MM.1S (cell line): Measurements from ENCODE around the gene ZPBP2.
A peak's percentile ranks its signal among the peaks of the same experiment; 100 is the strongest.
"Not testable (repeated sequence)": the region's sequence is repeated elsewhere in the genome, so short reads cannot be mapped to it uniquely, and the experiment has no call there.

ENCODE experiments used
- DNase-seq: peaks from one replicate; pipeline ENCODE4 v3.0.0-alpha.2; 2015
- H2AFZ ChIP-seq: fragments of 300-600 bp; sonication (generic); 2 replicates; pipeline ENCODE4 v1.6.0; 2016; ENCODE audit warnings: antibody characterized with exemption, low read length
- H3F3A ChIP-seq: fragments of 300-600 bp; sonication (generic); 2 replicates; pipeline ENCODE4 v1.6.1; 2016; ENCODE audit warnings: mild to moderate bottlenecking, antibody characterized with exemption, low read length, moderate library complexity, mixed read lengths; ENCODE audit not compliant: insufficient read depth
- H3K27ac ChIP-seq: fragments of 300-600 bp; sonication (generic); 2 replicates; pipeline ENCODE4 v1.5.1; 2016; ENCODE audit warnings: mild to moderate bottlenecking, low read length
- H3K27me3 ChIP-seq: fragments of 300-600 bp; sonication (generic); replicated peaks from 2 replicates; pipeline ENCODE4 v1.6.0; 2016; ENCODE audit warnings: low read length; ENCODE audit not compliant: insufficient read depth
- H3K36me3 ChIP-seq: fragments of 300-600 bp; sonication (generic); replicated peaks from 2 replicates; pipeline ENCODE4 v1.6.1; 2016; ENCODE audit warnings: mild to moderate bottlenecking, low read length, mixed read lengths; ENCODE audit not compliant: insufficient read depth
- H3K4me1 ChIP-seq: fragments of 300-600 bp; sonication (generic); 2 replicates; pipeline ENCODE4 v1.6.1; 2016; ENCODE audit warnings: low read length, mixed read lengths
- H3K4me2 ChIP-seq: fragments of 300-600 bp; sonication (generic); 2 replicates; pipeline ENCODE4 v1.6.0; 2016; ENCODE audit warnings: low read depth, low read length
- H3K4me3 ChIP-seq: fragments of 300-600 bp; sonication (generic); 2 replicates; pipeline ENCODE4 v1.5.1; 2016; ENCODE audit warnings: low read length, mixed read lengths
- H3K79me2 ChIP-seq: fragments of 300-600 bp; sonication (generic); 2 replicates; pipeline ENCODE4 v1.6.1; 2016; ENCODE audit warnings: mixed run types, low read length, mixed read lengths
- H3K9ac ChIP-seq: fragments of 300-600 bp; sonication (generic); 2 replicates; pipeline ENCODE4 v1.6.1; 2016; ENCODE audit warnings: low read length, mixed read lengths
- H3K9me2 ChIP-seq: fragments of 300-600 bp; sonication (generic); replicated peaks from 2 replicates; pipeline ENCODE4 v1.6.1; 2016; ENCODE audit warnings: mild to moderate bottlenecking, low read length, mixed read lengths; ENCODE audit not compliant: insufficient read depth
- H3K9me3 ChIP-seq: fragments of 300-600 bp; sonication (generic); replicated peaks from 2 replicates; pipeline ENCODE4 v1.6.1; 2016; ENCODE audit warnings: mild to moderate bottlenecking, low read length, mixed read lengths; ENCODE audit not compliant: insufficient read depth
- H4K20me1 ChIP-seq: fragments of 300-600 bp; sonication (generic); 2 replicates; pipeline ENCODE4 v1.6.1; 2016; ENCODE audit warnings: mild to moderate bottlenecking, low read length, moderate library complexity, mixed read lengths; ENCODE audit not compliant: insufficient read depth
- EZH2 ChIP-seq: fragments of 300-600 bp; sonication (generic); optimal IDR thresholded peaks from 2 replicates; pipeline ENCODE3; 2017; ENCODE audit warnings: low read depth, mild to moderate bottlenecking, antibody characterized with exemption, low read length, mixed read lengths
- EZH2phosphoT487 ChIP-seq: fragments of 300-600 bp; sonication (generic); IDR thresholded peaks from 2 replicates; pipeline ENCODE4 v1.6.1; 2018; ENCODE audit warnings: antibody characterized with exemption, low read length
- TF ChIP-seq, protein P1 (sequence below): fragments of 300-600 bp; sonication (generic); IDR thresholded peaks from 2 replicates; pipeline ENCODE4 v1.5.1; 2016; ENCODE audit warnings: antibody characterized with exemption, low read length, mixed read lengths

The ZPBP2 gene

DNA sequence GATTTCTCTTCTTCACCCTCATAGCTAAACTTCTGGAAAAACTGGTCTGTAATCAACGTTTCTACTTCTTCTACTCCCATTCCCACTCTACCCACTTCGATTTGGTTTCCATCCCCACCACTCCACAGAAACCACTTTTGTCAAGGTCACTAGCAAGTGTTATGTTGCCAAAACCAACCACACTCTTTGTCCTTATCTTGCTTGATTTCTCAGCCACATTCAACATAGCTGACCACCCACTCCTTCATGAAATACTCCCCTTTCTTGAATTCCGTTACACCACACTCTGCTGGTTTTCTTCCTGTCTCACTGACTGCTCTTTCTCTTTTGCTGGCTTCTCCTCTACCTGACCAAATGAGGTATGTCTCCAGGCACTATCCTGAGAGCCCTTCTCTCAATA is 15.8 kb upstream of the ZPBP2 start:
- Histone ChIP-seq H3K4me3 (no peak overlapping the region), H3K9me3 (no peaks in the 10 kb centered on the region), H3K4me1 (peaks cover 39% of the 10 kb centered on the region), H3K9me2 (no peaks in the 10 kb centered on the region), H3K9ac (no peak overlapping the region), H2AFZ (no peak overlapping the region), H3F3A (peaks cover 29% of the 10 kb centered on the region), H3K27ac (peak overlapping the region; percentile 18; the same call in 1 of the 2 replicates), H3K4me2 (no peak overlapping the region), H3K79me2 (peaks cover 88% of the 10 kb centered on the region), H3K27me3 (no peaks in the 10 kb centered on the region), H3K36me3 (peaks cover 5% of the 10 kb centered on the region; the same call in 1 of the 2 replicates), H4K20me1 (0 out of 2 replicates have a peak, but pooled peaks cover 11% of the 10 kb centered on the region)
- DNase-seq = no peak
- no peak for TF ChIP-seq EZH2
- TF ChIP-seq, protein P1, sequence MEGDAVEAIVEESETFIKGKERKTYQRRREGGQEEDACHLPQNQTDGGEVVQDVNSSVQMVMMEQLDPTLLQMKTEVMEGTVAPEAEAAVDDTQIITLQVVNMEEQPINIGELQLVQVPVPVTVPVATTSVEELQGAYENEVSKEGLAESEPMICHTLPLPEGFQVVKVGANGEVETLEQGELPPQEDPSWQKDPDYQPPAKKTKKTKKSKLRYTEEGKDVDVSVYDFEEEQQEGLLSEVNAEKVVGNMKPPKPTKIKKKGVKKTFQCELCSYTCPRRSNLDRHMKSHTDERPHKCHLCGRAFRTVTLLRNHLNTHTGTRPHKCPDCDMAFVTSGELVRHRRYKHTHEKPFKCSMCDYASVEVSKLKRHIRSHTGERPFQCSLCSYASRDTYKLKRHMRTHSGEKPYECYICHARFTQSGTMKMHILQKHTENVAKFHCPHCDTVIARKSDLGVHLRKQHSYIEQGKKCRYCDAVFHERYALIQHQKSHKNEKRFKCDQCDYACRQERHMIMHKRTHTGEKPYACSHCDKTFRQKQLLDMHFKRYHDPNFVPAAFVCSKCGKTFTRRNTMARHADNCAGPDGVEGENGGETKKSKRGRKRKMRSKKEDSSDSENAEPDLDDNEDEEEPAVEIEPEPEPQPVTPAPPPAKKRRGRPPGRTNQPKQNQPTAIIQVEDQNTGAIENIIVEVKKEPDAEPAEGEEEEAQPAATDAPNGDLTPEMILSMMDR = no peak
- TF ChIP-seq EZH2phosphoT487 = no peak

GRCh38 chr17:39854909-39855308 is 13.1 kb upstream of the ZPBP2 start:
- no peak overlapping the region for H3K27ac ChIP-seq
- peaks cover 29% of the 10 kb centered on the region for H3K4me1 ChIP-seq

GRCh38 chr17:39855911-39856649 is 11.9 kb upstream of the ZPBP2 start:
- H3K9ac ChIP-seq, H2AFZ ChIP-seq, H3K27me3 ChIP-seq, H3F3A ChIP-seq, H3K36me3 ChIP-seq, H3K9me2 ChIP-seq, DNase-seq, H3K9me3 ChIP-seq, H3K27ac ChIP-seq, H3K4me2 ChIP-seq, H3K4me3 ChIP-seq: not testable (repeated sequence)
- H3K79me2 ChIP-seq = peaks cover 98% of the 10 kb centered on the region
- peaks cover 30% of the 10 kb centered on the region for H3K4me1 ChIP-seq
- H4K20me1 ChIP-seq = peaks cover 13% of the 10 kb centered on the region; the same call in 1 of the 2 replicates

More at GRCh38 chr17:39854909-39855308, 13.1 kb upstream of the ZPBP2 start:
- H3K9me2 ChIP-seq = no peaks in the 10 kb centered on the region
- H3F3A ChIP-seq = peaks cover 7% of the 10 kb centered on the region
- TF ChIP-seq EZH2phosphoT487 = no peak
- TF ChIP-seq, protein P1 = no peak
- no peak overlapping the region for H3K4me3 ChIP-seq
- peaks cover 13% of the 10 kb centered on the region; the same call in 1 of the 2 replicates for H4K20me1 ChIP-seq
- no peak overlapping the region for H2AFZ ChIP-seq
- H3K79me2 ChIP-seq = peaks cover 89% of the 10 kb centered on the region
- no peak overlapping the region for H3K4me2 ChIP-seq
- peaks cover 3% of the 10 kb centered on the region; the same call in 1 of the 2 replicates for H3K36me3 ChIP-seq
- H3K9ac ChIP-seq = no peak overlapping the region
- H3K27me3 ChIP-seq = no peaks in the 10 kb centered on the region
- no peak for DNase-seq
- no peaks in the 10 kb centered on the region for H3K9me3 ChIP-seq

GRCh38 chr17:39861235-39861634 is 6.8 kb upstream of the ZPBP2 start:
- Histone ChIP-seq H3K9me2 (no peaks in the 10 kb centered on the region), H3K36me3 (no peaks in the 10 kb centered on the region; the same call in 1 of the 2 replicates), H3K4me1 (peaks cover 31% of the 10 kb centered on the region), H3K27me3 (no peaks in the 10 kb centered on the region), H3K27ac (peak overlapping the region; percentile 98), H3F3A (peaks cover 34% of the 10 kb centered on the region), H3K9me3 (no peaks in the 10 kb centered on the region), H3K9ac (peak overlapping the region; percentile 95), H2AFZ (no peak overlapping the region), H3K4me3 (peak overlapping the region; percentile 86), H4K20me1 (peaks cover 2% of the 10 kb centered on the region; the same call in 1 of the 2 replicates), H3K4me2 (peak overlapping the region; percentile 91), H3K79me2 (peaks cover 89% of the 10 kb centered on the region)
- peak; percentile 46 for DNase-seq
- TF ChIP-seq EZH2phosphoT487 (no peak), EZH2 (no peak)
- TF ChIP-seq, protein P1 = no peak
